Stimulated activated CD8-positive, alpha-beta memory T cell treated with anti-CD3 and anti-CD28 coated beads, Interleukin-4, amount 100 ng/mL, for 48 hours (primary cell): ENCODE data around the gene RGS6.

Experiments
- DNase-seq: peaks from one replicate; pipeline ENCODE4 v3.0.0-alpha.2; 2020

Gene RGS6

GRCh38 chr14:72017290-72017689 is 85.1 kb downstream of the RGS6 start:
- DNase-seq: no peak

DNA sequence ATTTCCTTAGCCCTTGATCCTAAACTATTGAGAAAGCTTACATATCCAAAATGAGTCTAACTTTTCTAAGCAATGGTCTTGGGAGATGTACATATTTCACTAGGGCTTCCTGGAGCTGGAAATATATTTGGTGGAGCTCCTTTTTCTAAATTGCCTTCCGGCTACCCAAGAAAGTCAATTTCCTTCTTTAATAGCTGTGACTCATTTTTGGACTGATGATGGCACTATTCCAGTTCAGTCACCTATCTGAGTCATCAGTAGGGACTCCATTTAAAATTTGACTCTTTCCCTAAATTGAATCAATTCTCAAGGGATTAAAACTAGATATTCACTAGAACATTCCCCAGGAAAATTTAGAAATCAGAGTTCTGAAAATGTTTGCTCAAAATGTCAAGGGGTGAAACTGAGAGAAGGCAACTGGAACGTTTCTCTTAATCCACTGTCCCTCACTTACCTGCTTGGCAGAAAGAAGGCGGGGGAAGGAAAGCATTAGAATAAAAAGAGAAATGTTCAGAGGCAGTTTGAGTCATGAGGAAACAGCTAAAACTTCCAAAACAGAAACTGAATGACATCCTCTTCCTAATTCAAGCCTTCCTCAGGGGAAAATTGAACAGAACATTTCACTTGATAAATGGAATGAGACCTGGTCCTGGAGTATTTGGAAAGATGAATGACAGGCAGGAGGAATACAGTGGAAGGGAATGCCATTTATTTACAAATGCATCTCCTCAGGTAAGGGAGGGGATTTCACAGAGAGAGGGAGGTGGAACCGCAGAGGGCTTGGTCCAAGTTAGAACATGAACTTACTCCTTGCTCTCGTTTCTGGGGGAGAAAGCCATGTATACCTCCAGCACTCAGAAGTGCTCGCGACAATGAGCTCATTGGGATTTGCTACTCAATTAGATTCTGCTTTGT is 91.2 kb downstream of the RGS6 start:
- no peak for DNase-seq

DNA sequence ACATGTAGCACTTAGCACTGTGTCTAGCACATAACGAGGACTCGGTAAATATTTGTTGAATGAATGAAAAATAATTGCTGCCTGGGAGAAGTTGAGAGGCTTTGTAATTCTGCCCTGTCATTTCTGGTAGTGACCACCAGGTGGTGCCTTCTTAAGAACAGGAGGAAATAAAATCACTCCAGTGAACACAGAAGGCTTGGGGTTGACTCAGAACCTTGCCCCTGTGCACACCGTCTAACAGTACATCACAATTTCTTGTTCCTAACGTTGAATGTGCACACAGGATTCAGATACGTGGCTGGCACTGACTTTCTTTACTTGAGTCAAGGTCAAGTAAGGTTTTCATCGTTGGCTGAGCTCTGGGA is 91.8 kb downstream of the RGS6 start:
- peak; percentile 50 for DNase-seq

- DNase-seq: no peak
Measured at GRCh38 chr14:72024504-72024903, 92.3 kb downstream of the RGS6 start.

DNA sequence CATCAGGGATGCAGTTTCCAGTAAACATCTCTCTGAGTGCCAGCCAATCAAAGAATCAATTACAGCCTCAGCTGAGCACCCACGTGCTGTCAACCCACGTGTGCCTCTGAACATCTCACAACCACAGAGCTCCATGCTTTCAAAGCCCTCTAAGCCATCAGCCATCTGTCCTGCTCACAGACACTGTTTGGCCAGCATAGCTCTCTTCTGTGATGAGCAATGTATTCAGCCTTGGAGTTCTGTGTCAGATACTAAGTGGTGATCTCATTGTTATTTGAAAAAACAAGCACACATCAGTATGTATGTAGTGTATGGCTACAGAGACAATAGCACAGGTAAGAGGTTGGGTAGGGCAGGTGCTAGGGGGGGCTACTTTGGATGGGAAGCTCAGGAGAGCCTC is 94.3 kb downstream of the RGS6 start:
- no peak for DNase-seq

GRCh38 chr14:72027061-72027460 is 94.8 kb downstream of the RGS6 start:
- no peak for DNase-seq

GRCh38 chr14:72033365-72033764 is 101.1 kb downstream of the RGS6 start:
- no peak for DNase-seq

DNA sequence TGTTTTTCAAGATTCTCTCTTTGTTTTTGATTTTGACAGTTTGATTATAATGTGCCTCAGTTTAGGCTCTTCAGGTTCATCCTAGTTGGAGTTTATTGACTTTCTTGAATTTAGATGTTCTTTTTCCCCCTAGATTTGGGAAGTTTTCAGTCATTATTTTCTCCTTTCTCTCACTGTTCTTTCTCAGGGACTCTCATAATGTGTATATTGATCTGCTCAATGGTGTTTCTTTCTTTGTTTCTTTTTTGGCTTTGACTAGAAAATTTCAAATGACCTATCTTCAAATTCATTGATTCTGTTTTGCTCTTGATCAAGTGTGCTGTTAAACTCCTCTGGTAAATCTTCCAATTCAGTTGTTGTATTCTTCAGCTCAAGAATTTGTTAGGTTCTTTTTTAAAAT is 108.3 kb downstream of the RGS6 start:
- no peak for DNase-seq

DNA sequence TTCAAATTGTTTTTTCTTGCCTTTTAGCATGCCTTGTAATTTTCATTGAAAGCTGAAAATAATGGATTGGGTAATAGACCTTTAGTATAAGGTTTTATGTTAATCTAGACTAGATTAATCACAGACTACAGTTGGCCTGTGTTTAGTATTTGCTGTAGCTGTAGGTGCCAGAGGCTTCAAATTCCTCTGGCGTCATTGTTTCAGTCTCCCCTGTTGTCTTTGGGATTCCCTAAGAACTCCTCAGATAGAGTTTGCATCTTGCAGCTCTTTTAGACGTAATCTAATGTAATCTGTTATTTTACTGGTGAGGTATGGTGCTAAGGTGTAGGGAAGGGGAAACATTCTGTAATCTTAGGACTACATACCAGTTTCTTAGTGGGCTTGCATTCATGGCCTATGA is 113.0 kb downstream of the RGS6 start:
- DNase-seq: no peak

DNA sequence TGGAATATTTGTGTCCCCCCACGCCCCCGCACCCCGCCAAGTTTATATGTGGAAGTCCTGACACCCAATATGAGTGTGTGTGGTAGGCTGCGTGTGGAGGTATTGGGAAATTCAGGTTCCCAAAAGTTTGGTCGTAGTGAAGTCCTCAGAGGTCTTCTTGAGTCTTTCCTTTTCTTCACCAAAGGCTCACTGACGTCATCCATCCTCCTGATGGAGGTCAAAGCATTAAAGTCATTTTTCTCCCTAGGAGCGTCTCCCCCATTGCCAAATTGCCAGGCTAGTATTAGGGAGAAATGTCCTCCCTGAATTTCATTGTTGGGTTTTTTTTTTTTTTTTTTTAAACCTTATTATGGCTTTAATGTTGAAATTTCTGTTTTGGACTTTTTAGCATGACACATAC is 113.7 kb downstream of the RGS6 start:
- no peak for DNase-seq

DNA sequence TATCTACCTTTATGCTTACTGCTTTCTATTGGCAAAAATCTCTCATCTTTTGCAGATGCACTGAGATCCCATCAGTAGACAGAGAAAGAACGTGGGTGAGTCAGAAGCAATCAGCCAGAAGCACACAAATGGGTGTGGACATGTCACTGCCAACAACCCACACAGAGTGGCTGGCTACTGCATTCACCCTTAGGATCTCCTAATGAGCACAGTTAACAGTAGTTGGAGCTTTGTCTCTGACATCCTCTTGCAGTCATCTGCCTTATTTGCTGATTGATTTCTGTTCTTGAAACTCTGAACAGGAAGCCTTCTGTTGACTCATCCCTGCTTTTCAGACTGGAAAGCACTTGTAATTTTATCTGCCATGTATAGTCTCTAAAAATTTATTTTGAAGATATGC is 117.2 kb downstream of the RGS6 start:
- peak; percentile 50 for DNase-seq

- no peak for DNase-seq
Measured at GRCh38 chr14:72052356-72052755, 120.1 kb downstream of the RGS6 start.

DNA sequence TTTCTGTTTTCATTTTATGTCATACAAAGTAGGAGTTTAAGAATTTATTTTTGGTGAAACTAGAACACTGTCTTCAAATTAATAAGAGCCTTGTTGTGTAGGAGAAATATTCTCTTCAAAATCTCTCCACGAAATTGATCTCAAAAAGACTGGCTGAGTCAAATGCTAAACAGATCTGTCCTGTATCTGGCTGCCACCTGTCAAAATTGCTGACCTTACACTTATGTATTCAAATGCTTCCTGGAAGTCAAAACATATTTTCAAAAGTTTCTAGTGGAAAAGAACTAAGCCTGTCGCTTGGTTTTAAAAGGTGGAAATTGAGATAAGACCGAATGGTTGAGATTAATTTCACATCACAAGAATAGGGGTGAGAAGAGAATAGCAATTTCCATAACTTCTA is 121.4 kb downstream of the RGS6 start:
- DNase-seq: no peak

DNA sequence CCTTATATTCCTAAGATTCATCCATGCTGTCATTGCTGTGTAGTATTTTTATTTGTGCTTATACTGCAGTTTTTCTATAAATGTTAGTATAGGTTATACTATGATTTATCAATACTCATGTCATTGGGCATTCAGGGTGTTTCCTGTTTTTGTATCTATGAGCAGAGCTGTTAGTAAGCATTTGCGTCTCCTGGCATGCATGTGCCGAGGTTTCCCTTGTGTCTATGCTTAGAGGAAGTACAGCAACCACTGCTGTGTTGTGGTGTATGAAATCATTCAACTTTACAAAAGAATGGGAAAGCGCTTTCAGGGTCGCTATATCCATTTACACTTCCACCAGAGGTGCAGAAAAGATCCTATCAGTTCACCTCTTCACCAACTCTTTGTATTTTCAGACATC is 122.7 kb downstream of the RGS6 start:
- no peak for DNase-seq

GRCh38 chr14:72057701-72058285 is 125.6 kb downstream of the RGS6 start:
- no peak for DNase-seq

- no peak for DNase-seq
Measured at GRCh38 chr14:72060460-72060859, 128.2 kb downstream of the RGS6 start.

DNA sequence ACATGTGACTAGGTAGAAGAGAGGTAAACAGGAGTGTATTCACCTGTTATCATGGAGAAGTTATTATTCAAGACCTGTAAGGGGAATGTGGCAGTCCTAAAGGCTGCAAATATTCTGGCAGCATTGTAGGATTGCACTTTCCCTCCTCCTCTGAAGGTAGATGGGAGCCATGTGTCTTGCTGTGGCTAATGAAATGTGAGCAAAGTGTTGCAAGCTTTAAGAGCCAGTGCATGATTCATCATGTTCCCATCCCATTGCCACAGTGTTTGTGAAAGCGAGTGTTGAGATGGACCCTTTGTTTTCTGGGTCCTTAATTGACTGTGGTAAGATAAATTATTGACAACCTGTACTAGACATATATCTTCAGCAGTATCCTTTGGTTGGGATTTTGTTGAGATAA is 128.7 kb downstream of the RGS6 start:
- DNase-seq: no peak

GRCh38 chr14:72061718-72062117 is 129.5 kb downstream of the RGS6 start:
- DNase-seq: no peak

DNA sequence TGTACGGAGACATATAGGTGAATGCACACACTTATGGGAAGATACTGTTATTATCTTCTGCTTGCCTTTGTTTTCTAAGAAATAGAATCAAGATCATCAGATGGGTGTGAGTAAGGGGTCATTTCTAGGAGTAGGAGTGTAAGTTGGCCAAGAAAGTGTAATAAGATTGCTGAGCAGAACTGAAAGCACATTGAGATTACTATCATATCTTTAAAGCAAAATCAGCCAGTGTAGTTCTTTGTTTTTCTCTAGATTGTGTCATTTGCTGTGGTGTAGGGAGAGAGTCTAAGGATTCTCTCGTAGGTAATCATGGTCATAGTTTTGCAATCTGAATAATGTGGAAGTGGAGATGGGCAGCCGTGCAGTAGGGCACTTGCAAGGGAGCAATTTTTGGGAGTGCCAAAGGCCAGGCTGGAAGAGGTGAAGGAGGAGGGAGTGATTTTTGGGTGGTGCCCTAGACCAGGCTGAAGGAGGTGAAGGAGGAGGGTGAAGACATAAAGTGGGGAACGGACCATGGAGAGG is 131.6 kb downstream of the RGS6 start:
- no peak for DNase-seq

- no peak for DNase-seq
Measured at GRCh38 chr14:72064501-72064900, 132.3 kb downstream of the RGS6 start.

- no peak for DNase-seq
Measured at GRCh38 chr14:72070458-72070857, 138.2 kb downstream of the RGS6 start.

DNA sequence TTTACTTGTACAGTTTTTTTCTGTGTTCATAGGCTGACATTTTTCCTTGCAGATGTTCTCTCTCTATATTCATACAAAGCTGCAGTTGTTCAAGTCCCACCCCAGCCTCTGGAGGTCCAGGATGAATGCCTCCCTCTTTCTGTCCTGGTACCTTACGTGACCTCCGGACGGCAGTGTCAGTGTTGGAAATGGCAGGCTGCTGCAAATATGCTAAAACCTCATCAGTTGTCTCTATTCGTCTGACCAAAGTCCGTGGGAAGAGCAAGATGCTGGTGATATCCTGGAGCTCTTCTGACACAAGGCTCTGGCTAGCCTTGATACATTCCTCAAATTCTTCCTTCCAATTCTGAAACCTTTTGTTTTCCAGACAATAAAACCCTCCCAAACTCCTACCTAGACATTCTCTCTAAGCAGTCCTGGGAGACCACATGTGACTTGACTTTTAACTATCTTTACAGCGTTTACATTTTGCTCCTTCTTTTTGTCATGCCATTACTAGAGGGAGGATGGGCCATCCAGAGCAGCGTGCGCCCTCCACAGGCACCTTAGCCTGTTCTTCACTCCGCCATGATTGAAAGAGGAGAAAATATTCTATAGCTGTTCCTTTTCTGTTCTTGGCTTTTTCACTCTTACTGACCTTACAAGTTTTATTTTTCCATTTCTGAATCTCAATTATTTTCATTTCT is 143.6 kb downstream of the RGS6 start:
- no peak for DNase-seq

DNA sequence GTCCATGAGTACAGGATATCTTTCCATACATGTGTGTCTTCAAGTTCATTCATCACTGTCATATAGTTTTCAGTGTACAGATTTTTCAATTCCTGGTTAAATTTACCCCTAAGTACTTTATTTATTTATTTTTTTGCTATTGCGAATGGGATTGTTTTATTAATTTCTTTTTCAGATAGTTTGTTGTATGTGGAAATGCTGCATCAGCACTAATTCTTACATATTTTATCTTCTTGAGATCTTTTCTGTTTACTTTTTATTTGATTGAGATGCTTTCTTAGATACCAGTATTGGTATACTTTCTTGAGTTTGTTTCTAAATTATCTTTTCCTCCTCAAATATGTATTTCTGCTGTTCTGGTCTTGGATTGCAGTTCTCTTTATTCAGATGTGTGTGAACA is 148.9 kb downstream of the RGS6 start:
- DNase-seq: no peak

DNA sequence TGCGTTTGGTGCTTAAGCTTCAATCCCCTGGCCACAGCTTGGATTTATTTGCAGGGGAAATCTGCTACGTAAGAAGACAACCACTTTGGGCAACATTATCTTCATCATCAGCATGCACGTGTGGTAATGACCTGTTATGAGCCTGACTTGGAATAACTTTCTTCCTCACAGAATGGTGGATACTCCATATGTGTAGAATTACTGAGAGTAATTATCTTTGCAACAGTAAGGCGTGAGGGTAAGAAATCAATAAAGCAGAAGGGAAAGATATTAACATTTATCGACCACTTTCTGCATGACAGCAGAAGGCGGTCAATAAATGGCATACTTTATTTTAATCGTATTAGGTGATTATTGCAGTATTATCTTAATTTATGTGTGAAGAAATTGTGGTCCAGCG is 152.7 kb downstream of the RGS6 start:
- DNase-seq: no peak
